CD14-positive monocyte (primary cell): ENCODE results near the gene SPARC. TPM values are rescaled to one million over a fixed set of nuclear protein-coding genes. Genes with fewer than 3 reads are reported as not detected.

Experiments used
- DNase-seq, 3 donors: peaks; one replicate each; pipeline ENCODE4 v3.0.0-alpha.2; 2011 to 2022
- H2AFZ ChIP-seq: 2 replicates; pipeline ENCODE4 v1.6.0; 2012; ENCODE audit warnings: mild to moderate bottlenecking, low read depth, low read length, inconsistent platforms; ENCODE audit not compliant: insufficient read depth, poor library complexity, severe bottlenecking
- H3K27ac ChIP-seq, 2 donors: 1 replicate in 1 of 2; 2 replicates in 1 of 2; pipeline ENCODE4 v1.5.1; 2012 to 2013; ENCODE audit warnings: low read length in 2 of 2, control low read depth in 1 of 2, inconsistent platforms in 1 of 2, low read depth in 1 of 2, mild to moderate bottlenecking in 1 of 2
- H3K27me3 ChIP-seq, 2 donors: one replicate each; pipeline versions ENCODE4 v1.6.0 to v1.6.1; 2011 to 2013; ENCODE audit warnings: low read length in 2 of 2; ENCODE audit not compliant: control insufficient read depth in 2 of 2, insufficient read depth in 2 of 2
- H3K36me3 ChIP-seq, 2 donors: replicated peaks in 1 of 2; 1 replicate in 1 of 2; 2 replicates in 1 of 2; pipeline versions ENCODE4 v1.5.1 to v1.6.1; 2012 to 2013; ENCODE audit warnings: low read length in 2 of 2, control low read depth in 1 of 2, inconsistent platforms in 1 of 2, mild to moderate bottlenecking in 1 of 2; ENCODE audit not compliant: insufficient read depth in 2 of 2, control insufficient read depth in 1 of 2
- H3K4me1 ChIP-seq, 2 donors: 1 replicate in 1 of 2; 2 replicates in 1 of 2; pipeline versions ENCODE4 v1.5.1 to v1.6.1; 2012 to 2013; ENCODE audit warnings: low read length in 2 of 2, control low read depth in 1 of 2, inconsistent platforms in 1 of 2, mild to moderate bottlenecking in 1 of 2, moderate library complexity in 1 of 2; ENCODE audit not compliant: insufficient read depth in 2 of 2, control insufficient read depth in 1 of 2
- H3K4me2 ChIP-seq: replicated peaks from 2 replicates; pipeline ENCODE3; 2012; ENCODE audit warnings: low read length, moderate library complexity, mild to moderate bottlenecking; ENCODE audit not compliant: poor library complexity, severe bottlenecking; ENCODE audit errors: extremely low read depth
- H3K4me3 ChIP-seq, 3 experiments: fragments of 200-600 bp in 1 of 3; sonication (generic) in 1 of 3; replicated peaks in 1 of 3; 1 replicate in 2 of 3; 2 replicates in 1 of 3; pipeline ENCODE4 v1.5.1; 2011 to 2013; ENCODE audit warnings: low read length in 3 of 3, mild to moderate bottlenecking in 3 of 3, control low read depth in 2 of 3, low read depth in 2 of 3, inconsistent platforms in 1 of 3, moderate library complexity in 1 of 3
- H3K79me2 ChIP-seq: 2 replicates; pipeline ENCODE4 v1.6.0; 2012; ENCODE audit warnings: mild to moderate bottlenecking, control low read depth, inconsistent platforms, low read length, moderate library complexity; ENCODE audit not compliant: insufficient read depth
- H3K9ac ChIP-seq: 2 replicates; pipeline ENCODE4 v1.6.0; 2017; ENCODE audit warnings: low read length, mild to moderate bottlenecking; ENCODE audit not compliant: insufficient read depth, poor library complexity, severe bottlenecking
- H3K9me3 ChIP-seq, 2 donors: replicated peaks in 1 of 2; 1 replicate in 1 of 2; 2 replicates in 1 of 2; pipeline versions ENCODE4 v1.5.1 to v1.6.1; 2012 to 2013; ENCODE audit warnings: low read length in 2 of 2, control low read depth in 1 of 2; ENCODE audit not compliant: control insufficient read depth in 1 of 2, insufficient read depth in 1 of 2
- H4K20me1 ChIP-seq: 2 replicates; pipeline ENCODE4 v1.6.0; 2012; ENCODE audit warnings: mild to moderate bottlenecking, low read length, control low read depth, moderate library complexity; ENCODE audit not compliant: insufficient read depth
- H3K27ac Mint-ChIP-seq, 7 donors: one replicate each; pipeline ENCODE4 v1.8.0; 2020; ENCODE audit warnings: mild to moderate bottlenecking in 7 of 7, mixed read lengths in 7 of 7, moderate library complexity in 6 of 7, inconsistent platforms in 2 of 7
- H3K27me3 Mint-ChIP-seq, 3 donors: one replicate each; pipeline ENCODE4 v1.8.0; 2021 to 2022; ENCODE audit warnings: low read depth in 3 of 3, mild to moderate bottlenecking in 3 of 3, mixed read lengths in 3 of 3, moderate library complexity in 3 of 3, inconsistent platforms in 1 of 3
- H3K36me3 Mint-ChIP-seq, 2 donors: one replicate each; pipeline ENCODE4 v1.8.0; 2020; ENCODE audit warnings: mixed read lengths in 2 of 2, inconsistent platforms in 1 of 2, mild to moderate bottlenecking in 1 of 2
- H3K4me1 Mint-ChIP-seq: one replicate; pipeline ENCODE4 v1.8.0; 2020; ENCODE audit warnings: mild to moderate bottlenecking, mixed read lengths
- H3K4me3 Mint-ChIP-seq, 2 donors: one replicate each; pipeline ENCODE4 v1.8.0; 2020; ENCODE audit warnings: mild to moderate bottlenecking in 2 of 2, mixed read lengths in 2 of 2, moderate library complexity in 1 of 2
- H3K9me3 Mint-ChIP-seq, 7 donors: one replicate each; pipeline ENCODE4 v1.8.0; 2020 to 2022; ENCODE audit warnings: mixed read lengths in 7 of 7, mild to moderate bottlenecking in 6 of 7, moderate library complexity in 6 of 7, inconsistent platforms in 2 of 7
- CTCF ChIP-seq: fragments of 200-600 bp; IDR thresholded peaks from one replicate; pipeline ENCODE4 v1.8.0; 2022; ENCODE audit warnings: antibody characterized with exemption, mild to moderate bottlenecking
- WGBS: methylation state at CpG from one replicate; pipeline ENCODE4 v1.1.5; 2013; ENCODE audit warnings: missing lambda C conversion rate; ENCODE audit not compliant: insufficient coverage; 5-methylcytosine and 5-hydroxymethylcytosine counted together
- intact Hi-C, 2 donors: fragments of 100-400 bp; cut with micrococcal nuclease; formaldehyde crosslinking; loops; one replicate each; pipeline versions ENCODE4 v1.15.0 to v1.15.1; 2023
- polyA plus RNA-seq, 3 donors: library from polyadenylated mRNA; depleted of rRNA in 1 of 3; unstranded in 2 of 3; stranded (reverse) in 1 of 3; fragments of 300-500 nt in 2 of 3; fragments of >200 nt in 1 of 3; fragmentation: Illumina TruSeq in 2 of 3; gene quantifications; 1 replicate in 2 of 3; 2 replicates in 1 of 3; pipeline ENCODE4 v1.2.3, GENCODE V29; 2012 to 2021

Gene SPARC
- polyA plus RNA-seq, 3 donors: 3.0 to 19.7 (median 10.7) TPM

DNA sequence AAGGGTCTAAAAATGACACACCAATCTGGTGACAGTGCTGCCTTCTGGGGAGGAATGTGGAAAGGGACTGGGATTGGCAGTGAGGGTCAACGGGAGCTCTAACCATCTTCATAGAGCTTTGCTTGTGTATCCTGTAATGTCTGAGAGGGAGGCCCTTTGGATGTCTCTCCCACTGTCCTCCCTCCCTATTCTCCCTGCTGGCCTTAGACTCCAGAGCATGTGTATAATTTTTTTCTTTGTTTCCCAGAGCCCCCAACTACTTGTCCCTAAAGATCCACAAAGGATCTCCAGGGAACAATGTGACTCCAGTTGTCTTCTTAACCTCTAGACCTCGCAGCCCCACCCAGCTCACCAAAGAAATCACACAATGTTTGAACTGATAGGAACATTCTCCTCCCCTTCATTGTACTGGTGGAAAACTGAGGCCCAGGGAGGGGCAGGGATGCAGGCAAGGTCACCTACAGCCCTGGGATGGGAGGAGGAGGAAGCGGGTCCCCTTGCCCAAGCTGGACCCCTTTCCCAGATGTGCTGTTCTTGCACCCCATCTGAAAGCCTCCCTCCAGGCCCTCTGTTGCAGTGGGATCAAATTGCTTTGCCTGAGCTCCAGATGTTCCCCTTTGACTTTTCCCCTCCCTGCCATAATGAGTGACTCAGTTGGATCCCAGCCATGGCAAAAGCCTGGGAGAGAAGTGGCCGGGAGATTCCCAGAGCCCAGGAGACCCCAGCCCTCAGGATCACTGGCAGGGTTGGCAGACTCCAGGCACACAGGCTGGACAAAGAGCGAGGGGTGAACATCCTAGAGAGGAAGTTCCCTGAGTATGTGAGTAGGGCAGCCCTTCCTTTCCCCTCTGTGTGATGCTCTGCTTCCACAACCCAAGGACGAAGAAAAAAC, 21.8 kb downstream of the SPARC start:
- peaks cover 3 to 6% of the 10 kb centered on the region in 2 donors for H3K36me3 Mint-ChIP-seq
- Histone ChIP-seq H3K9me3 (no peaks in the 10 kb centered on the region), H3K27me3 (no peaks in the 10 kb centered on the region), H2AFZ (no peak overlapping the region), H3K36me3 (no peaks in the 10 kb centered on the region), H3K27ac (no peak overlapping the region), H3K4me2 (no peak overlapping the region), H3K9ac (no peak overlapping the region), H4K20me1 (no peaks in the 10 kb centered on the region), H3K4me3 (no peak overlapping the region), H3K4me1 (peaks cover 32 to 33% of the 10 kb centered on the region in 2 donors), H3K79me2 (no peaks in the 10 kb centered on the region)
- DNase-seq: no peak
- H3K27me3 Mint-ChIP-seq: peaks cover 0 to 3% (median 1%) of the 10 kb centered on the region in 3 donors
- H3K27ac Mint-ChIP-seq: peak overlapping the region in 5 of 7 donors; percentile 13 to 68 (median 19)
- no peak for TF ChIP-seq CTCF
- 83% methylated on average over 1 of the region's 6 CpGs for WGBS
- peaks cover 36% of the 10 kb centered on the region for H3K4me1 Mint-ChIP-seq
- intact Hi-C loops: no loop called here
- H3K4me3 Mint-ChIP-seq: no peak overlapping the region
- no peaks in the 10 kb centered on the region for H3K9me3 Mint-ChIP-seq

DNA sequence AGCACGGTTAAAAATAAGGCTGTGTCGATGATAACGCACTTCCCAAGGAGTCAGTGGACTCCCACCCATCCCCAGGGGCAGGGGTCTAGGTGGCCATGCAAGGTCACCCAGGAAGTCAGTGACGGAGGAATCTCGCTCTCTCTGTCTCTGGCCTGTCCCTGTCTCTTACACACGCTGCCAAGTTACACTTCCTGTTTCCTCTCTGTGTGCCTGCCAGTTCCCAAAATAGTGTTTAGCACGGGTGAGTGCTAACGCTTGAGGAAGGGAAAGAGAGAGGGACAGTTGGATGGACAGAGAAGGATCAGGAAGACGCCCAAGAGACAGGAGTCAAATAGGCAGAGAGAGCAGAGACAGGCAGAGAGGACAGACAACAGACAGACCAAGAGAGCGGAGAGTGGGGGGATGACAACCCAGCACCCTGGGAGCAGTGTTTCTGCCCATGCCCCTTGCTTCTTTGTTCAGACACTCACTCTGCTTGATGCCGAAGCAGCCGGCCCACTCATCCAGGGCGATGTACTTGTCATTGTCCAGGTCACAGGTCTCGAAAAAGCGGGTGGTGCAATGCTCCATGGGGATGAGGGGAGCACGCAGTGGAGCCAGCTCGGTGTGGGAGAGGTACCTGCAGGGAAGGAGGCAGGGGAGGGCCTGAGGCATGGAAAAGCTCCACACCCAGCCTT, 23.0 kb downstream of the SPARC start:
- H3K27ac Mint-ChIP-seq: peak overlapping the region; percentile 85 to 92 (median 89)

More for the DNA sequence above, 23.0 kb downstream of the SPARC start:
- DNase-seq: peak; percentile 56 to 81 (median 80)
- Histone ChIP-seq H3K4me3 (peak overlapping the region in 2 of 3 experiments; percentile 14 to 52), H4K20me1 (no peaks in the 10 kb centered on the region), H3K36me3 (no peaks in the 10 kb centered on the region), H2AFZ (peak overlapping the region; percentile 64), H3K79me2 (no peaks in the 10 kb centered on the region), H3K27ac (peak overlapping the region; percentile 4 to 80), H3K27me3 (no peaks in the 10 kb centered on the region), H3K4me1 (peaks cover 37% of the 10 kb centered on the region in 2 donors), H3K4me2 (peak overlapping the region; percentile 60), H3K9me3 (no peaks in the 10 kb centered on the region), H3K9ac (peak overlapping the region; percentile 16)
- no peak for TF ChIP-seq CTCF
- intact Hi-C loops: no loop called here
- Mint-ChIP-seq H3K9me3 (no peaks in the 10 kb centered on the region), H3K4me3 (peak overlapping the region; percentile 60 to 91), H3K36me3 (no peaks in the 10 kb centered on the region), H3K4me1 (peaks cover 41% of the 10 kb centered on the region), H3K27me3 (peaks cover 0 to 3% (median 1%) of the 10 kb centered on the region in 3 donors)
- WGBS: 46% methylated on average over 12 of the region's 17 CpGs
